Suppressor macrophage treated with lipopolysaccharide for 1 hour (primary cell): ENCODE measurements around the gene LPCAT2.

Experiments used
- DNase-seq, 3 donors: peaks; one replicate each; pipeline ENCODE4 v3.0.0-alpha.2; 2020 to 2022

Gene LPCAT2, protein sequence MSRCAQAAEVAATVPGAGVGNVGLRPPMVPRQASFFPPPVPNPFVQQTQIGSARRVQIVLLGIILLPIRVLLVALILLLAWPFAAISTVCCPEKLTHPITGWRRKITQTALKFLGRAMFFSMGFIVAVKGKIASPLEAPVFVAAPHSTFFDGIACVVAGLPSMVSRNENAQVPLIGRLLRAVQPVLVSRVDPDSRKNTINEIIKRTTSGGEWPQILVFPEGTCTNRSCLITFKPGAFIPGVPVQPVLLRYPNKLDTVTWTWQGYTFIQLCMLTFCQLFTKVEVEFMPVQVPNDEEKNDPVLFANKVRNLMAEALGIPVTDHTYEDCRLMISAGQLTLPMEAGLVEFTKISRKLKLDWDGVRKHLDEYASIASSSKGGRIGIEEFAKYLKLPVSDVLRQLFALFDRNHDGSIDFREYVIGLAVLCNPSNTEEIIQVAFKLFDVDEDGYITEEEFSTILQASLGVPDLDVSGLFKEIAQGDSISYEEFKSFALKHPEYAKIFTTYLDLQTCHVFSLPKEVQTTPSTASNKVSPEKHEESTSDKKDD

GRCh38 chr16:55508941-55509931 is at the start of gene LPCAT2:
TSS of gene LPCAT2 (plus strand) at chr16:55509072. CDS start at chr16:55509182, 110 bp downstream.
- DNase-seq, result peak; percentile 91 to 94 (median 94)

DNA sequence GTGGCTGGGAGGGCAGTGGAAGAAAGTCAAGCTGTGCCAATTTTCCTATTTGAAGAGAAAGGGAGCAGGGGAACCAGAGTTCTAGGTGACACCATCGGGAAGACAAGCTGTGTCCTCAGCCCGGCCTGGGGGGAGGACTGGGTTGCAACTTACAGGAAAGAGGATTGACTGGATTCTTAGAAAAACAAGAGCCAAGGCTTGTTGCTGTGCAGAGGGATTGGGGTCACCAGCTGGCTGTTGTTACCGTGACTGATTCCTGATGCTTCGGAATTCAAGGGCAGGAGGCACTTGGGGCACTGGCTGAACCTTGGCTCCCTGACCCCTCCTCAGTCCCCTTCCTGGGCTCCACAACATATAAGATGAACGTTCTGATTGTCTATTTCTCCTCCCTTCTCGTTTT is 46.6 kb upstream of the LPCAT2 start:
- DNase-seq, result no peak

DNA sequence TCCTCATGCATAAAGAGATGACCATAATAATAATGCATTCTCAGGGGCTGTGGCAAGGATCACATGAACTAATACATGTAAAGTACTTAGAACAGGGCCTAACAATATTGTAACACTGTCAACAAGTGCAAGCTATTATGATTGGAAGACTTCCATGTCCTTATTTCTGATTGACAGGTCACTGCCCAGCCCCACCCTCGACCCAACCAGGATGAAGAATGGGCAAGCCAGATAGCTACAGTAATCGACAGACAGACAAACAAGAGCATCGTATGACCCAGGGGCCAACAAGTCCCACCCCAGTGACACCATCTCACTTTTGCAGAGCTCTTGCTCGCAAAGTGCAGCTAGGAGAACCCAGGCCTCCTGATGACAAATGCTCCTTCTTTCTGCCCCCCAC is 44.5 kb upstream of the LPCAT2 start:
- no peak for DNase-seq

GRCh38 chr16:55465077-55465896 is 43.6 kb upstream of the LPCAT2 start:
- DNase-seq, result peak; percentile 92 to 97 (median 94)

DNA sequence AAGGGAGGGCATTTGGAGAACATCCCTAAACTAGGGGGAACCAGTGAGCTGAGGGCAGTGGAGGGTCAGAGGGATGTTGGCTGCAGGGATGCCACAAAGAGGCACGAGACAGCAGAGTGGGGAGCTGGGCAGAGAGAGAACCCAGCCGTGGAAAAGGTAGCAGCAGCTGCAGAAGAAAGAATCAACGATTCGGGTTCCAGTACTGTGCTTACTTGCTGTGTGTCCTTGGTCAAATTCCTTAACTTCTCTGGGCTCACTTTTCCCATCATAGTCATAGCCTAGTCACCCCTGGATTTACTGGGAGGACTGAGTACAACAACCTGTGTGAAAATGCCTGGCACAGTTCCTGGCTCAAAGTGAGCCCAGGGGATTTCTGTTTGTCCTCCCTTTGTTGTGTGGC is 42.7 kb upstream of the LPCAT2 start:
- no peak for DNase-seq

GRCh38 chr16:55467898-55468297 is 41.0 kb upstream of the LPCAT2 start:
- DNase-seq, result no peak

- no peak for DNase-seq
Observed at GRCh38 chr16:55468352-55468990, 40.4 kb upstream of the LPCAT2 start.

DNA sequence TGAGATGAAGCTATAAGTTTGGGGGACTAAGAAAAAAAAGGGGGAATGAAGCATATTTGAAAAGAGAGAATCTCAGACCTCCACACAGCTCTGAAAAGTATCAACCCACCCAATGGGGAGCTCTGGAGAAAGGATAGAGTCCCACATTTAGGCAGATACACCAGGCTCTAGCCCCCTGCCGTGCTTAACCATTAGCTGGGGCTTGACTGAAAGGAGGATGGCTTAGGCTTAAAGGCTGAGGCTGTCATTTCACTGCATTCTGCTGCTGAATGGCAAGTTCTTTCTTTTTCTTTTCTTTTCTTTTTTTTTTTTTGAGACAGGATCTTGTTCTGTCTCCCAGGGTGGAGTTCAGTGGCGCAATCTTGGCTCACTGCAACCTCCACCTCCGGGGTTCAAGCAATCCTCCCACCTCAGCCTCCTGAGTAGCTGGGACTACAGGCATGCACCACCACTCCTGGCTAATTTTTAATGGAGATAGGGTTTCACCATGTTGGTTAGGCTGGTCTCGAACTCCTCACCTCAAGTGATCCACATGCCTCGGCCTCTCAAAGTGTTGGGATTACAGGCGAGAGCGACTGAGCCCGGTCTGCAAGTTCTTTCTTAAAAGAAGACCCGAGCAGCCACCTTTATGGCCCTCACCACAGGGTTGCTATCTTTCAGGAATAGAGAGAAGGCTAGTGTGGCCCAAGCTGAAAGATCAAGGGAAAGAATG is 38.9 kb upstream of the LPCAT2 start:
- DNase-seq, result no peak

DNA sequence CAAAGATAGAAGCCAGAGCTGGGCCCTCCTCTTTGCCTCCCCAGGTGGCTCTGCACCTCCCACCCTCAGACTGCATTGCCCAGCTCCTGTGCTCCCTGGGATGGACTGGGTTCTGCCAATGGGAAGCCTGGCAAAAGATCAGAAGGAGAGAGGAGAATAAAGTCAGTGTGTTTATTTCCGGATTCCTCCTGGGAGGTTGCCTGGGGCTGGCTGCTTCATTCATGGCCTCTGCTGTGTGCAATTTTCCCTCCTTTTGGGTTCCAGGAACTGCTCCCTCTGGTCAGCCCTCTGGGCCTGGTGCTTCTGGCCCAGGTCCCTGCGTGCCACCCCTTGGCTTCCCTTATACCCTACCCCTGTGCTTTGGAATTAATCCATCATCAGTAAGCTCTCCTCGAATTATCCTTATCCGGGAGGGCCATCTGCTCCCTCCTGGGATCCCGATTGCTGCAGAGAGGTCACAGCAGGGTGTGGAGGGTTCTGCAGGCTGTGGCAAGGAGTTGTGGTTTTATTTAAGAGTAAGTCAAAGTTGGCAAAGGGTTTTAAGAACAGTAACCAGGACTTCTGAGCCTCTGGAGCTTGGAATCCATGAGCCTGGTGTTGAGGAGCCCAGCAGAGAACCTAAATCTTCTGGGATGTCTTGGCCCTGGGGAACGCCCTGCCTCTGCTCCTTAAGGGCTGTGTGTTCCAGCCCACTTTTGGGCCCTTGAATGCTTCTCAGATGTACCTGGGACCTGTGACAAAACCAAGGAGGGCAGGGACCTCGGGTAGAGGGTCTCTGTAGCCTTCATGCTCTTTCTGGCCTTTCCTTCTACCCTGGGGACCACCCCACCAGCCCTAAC is 38.1 kb upstream of the LPCAT2 start:
- DNase-seq, result no peak

- DNase-seq, result peak; percentile 58 to 73 (median 66)
Observed at GRCh38 chr16:55471448-55472097, 37.3 kb upstream of the LPCAT2 start.

DNA sequence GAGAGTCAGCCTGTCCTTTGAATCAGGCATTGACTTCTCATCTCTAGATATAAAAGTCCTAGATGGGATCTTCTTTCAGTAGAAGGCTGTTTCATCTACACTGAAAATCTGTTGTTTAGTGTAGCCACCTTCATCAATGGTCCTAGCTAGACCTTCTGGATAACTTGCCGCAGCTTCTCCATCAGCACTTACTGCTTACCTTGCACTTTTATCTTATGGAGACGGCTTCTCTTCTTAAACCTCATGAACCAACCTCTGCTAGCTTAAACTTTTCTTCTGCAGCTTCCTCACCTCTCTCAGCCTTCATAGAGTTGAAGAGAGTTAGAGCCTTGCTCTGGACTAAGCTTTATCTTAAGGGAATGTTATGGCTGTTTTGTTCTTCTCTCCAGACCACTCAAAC is 35.3 kb upstream of the LPCAT2 start:
- no peak for DNase-seq

GRCh38 chr16:55474821-55475220 is 34.1 kb upstream of the LPCAT2 start:
- DNase-seq, result no peak

DNA sequence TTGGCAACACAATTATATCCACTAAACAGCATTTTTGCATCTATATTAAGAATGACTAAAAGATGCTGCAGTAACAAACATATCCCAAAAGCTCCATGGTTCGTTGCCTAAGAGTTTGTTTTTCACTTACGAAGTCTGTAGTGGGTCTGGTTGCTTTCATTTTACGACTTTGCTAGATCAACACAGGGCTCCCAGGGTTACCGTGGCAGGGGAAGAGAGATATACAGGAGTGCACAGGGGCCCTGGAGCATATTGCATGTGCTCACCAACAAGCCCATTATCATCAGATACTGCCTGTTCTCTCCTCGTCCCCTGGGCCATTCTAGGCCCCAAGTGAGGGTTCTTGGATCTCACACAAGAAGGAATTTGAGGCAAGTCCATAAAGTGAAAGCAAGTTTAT is 33.0 kb upstream of the LPCAT2 start:
- no peak for DNase-seq

DNA sequence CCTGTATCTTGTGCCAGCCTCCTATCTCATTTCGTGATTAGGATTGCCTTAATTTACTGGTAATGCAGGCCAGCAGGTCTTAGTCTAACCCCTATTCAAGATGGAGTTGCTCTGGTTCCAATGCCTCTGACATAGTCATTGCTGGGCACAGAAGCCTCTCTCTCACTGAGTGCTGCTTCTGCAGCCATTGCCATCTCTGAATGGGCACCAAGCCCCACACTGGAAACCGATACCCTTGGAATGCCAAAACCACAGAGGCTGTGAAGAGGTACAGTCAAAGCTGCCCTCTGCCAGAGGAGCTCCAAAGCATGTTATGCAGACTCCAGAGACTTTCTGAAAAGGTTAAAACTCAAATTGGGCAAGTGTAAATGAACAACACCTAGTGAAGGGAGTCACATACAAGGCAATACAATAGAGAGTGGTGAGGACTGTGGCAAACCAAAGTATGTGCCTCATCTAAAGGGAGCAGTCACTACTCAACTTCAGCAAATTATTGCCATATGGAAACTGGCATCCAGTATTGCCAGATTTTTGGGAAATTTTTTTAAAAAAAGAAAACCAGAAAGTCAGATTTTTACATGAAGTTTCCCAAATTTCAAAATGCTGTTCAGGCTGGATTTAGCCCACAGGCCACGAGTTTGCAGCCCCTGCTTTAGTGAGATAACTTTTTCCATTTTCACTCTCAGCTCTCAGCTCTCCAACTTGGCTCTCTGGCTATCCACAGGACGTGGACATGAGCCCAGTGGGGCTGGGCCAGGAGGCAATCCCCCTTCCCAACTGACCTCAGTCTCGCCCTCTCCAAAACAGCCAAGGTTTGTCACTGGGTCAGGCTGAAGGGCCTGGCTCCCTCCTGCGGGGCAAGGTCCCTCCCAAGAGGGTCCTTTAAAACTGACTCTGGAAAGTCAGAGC is 32.0 kb upstream of the LPCAT2 start:
- peak; percentile 5 to 30 (median 19) for DNase-seq

DNA sequence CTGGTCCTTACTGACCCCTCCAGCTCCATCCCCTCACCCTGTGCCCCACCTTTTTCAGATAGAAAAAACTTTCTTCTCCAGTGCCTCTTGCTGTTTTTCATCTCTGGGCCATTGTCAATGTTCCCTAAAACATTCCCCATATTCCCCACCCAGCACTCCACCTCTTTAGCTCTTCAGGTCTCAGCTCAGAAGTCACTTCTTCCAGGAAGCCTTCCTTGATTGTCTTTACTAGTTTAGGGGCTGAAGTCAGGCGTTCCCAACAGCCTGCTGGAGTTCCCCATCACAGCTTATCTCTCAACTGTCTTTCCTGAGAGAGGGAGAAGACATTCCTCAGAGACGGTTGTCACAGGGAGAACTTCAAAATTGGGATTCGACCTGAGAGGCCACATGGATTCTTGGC is 31.1 kb upstream of the LPCAT2 start:
- no peak for DNase-seq

GRCh38 chr16:55478827-55479429 is 29.9 kb upstream of the LPCAT2 start, which contains the start of gene MMP2:
TSS of gene MMP2 (plus strand) at chr16:55479198. CDS start at chr16:55479480, 282 bp downstream.
- peak; percentile 23 to 63 (median 45) for DNase-seq

GRCh38 chr16:55479430-55480140 is 29.3 kb upstream of the LPCAT2 start:
- DNase-seq, result peak in 1 of 3 donors; percentile 22
